Measurements from ENCODE around the gene GDA.

GDA gene

GRCh38 chr9:72151104-72151503 lies 1.9 kb downstream of the GDA start:
- no peak for DNase-seq

GRCh38 chr9:72154468-72155285 lies 5.4 kb downstream of the GDA start:
- DNase-seq, result no peak

DNA sequence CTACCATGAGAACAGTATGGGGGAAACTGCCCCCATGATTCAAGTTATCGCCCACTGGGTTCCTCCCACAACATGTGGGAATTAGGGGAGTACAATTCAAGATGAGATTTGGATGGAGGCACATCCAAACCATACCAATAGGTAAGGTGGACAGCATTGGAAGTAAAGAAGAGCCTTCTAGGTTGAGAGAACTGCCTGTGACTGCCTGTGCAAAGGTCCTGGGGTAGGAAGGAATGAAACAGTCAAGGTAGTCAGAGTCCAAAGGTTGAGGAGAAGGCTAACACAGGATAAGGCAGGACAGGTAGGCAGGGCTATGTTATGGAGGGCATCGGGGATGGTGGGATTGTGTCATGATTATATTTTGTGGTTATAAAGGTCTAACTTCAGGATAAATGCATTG lies 6.1 kb downstream of the GDA start:
- DNase-seq, result no peak

DNA sequence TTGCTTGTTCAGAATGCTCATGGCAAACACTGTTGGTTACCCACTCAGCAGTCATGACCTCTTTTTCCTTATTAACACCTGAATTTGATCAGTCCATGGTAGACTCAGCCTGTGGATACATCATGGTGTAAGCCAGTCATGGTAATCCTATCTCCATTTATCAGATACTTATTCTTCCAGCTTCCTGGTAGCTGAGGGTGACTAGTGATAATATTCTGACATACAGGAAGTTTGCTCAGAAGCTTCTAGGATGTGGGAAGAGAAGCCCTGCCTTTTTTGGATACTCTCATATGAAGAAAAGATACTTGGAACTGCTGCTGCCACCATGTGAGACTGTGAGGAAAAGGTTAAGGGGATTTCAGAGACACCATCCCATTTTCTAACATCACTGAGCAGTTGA lies 7.3 kb downstream of the GDA start:
- DNase-seq, result no peak

GRCh38 chr9:72158680-72159079 lies 9.4 kb downstream of the GDA start:
- no peak for DNase-seq

GRCh38 chr9:72160446-72161123 lies 11.3 kb downstream of the GDA start:
- no peak for DNase-seq

GRCh38 chr9:72165326-72165725 lies 16.1 kb downstream of the GDA start:
- no peak for DNase-seq

GRCh38 chr9:72165821-72166547 lies 16.7 kb downstream of the GDA start:
- DNase-seq, result no peak

DNA sequence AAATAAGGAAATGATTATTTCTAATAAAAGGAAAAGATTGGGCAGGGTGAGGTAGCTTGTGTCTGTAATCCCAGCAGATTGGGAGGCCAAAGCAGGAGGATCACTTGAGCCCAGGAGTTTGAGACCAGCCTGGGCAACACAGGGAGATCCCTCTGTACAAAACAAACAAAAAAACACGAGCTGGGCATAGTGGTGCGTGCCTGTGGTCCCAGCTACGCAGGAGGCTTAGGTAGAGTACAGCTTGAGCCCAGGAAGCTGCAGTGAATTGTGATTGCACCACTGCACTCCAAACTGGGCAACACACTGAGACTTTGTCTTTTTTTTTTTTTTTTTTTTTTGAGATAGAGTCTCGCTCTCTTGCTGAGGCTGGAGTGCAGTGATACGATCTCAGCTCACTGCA lies 18.8 kb downstream of the GDA start:
- no peak for DNase-seq

- DNase-seq, result no peak
Observed at GRCh38 chr9:72169178-72169577, 19.9 kb downstream of the GDA start.

- no peak for DNase-seq
Observed at GRCh38 chr9:72173080-72173479, 23.8 kb downstream of the GDA start.

DNA sequence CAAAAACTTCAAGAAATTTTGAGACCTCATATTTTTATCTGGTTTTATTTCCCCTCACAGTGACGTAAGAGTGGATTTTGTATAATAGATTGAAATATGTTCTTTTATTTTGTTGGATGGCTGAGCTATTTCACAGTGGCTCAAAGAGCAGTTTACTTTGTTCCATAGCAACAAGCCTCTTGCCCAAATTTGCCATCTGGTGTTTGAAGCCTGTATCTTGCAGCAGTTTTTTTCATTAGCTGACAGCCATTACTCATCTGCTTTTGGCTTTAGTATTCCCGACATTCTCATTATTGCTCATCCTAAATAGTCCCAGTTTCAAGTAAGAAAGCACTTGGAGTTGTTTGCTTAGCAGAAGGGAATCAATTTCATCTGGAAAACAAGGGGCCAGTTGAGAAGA lies 36.3 kb downstream of the GDA start:
- peak; percentile 1 for DNase-seq

- no peak for DNase-seq
Observed at GRCh38 chr9:72187121-72187695, 38.0 kb downstream of the GDA start.

GRCh38 chr9:72188232-72188631 lies 39.0 kb downstream of the GDA start:
- DNase-seq, result no peak

DNA sequence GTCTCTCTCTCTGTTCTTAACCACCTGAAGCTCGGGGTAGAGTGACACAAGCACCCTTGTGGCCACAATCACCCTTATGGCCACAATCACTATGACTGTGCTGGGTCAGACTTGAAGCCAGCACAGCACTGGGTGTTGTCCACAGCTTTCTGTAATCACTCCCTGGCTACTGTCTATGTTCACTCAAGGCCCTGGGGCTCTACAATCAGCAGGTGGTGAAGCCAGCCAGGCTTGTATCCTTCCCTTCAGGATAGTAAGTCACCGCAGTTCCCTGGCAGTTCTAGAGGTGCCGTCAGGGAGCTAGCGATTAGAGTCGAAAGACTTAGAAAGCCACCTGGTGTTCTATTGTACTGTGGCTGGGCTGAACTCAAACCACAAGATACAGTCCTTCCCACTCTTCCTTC lies 44.2 kb downstream of the GDA start:
- no peak for DNase-seq

DNA sequence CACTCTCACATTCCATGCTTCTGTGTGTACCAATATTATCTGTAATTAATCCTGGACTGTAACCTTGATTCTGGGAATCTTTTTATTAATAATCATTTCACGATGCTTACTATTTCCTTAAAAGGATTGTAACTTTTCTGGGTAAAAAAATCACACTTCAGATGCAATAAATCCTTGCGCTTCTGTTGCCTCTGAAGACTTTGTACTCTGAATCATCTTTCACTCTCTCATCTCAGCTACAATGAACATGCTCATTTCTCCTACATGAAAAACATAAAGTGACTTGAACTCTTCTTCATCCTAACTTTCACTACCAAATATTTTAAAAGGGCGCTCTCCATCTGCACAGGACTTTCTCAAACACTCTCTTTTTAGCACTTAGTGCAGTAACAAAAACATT lies 50.0 kb downstream of the GDA start:
- DNase-seq, result no peak

GRCh38 chr9:72200452-72200851 lies 51.2 kb downstream of the GDA start:
- no peak for DNase-seq

GRCh38 chr9:72202009-72202408 lies 52.8 kb downstream of the GDA start:
- DNase-seq, result no peak

DNA sequence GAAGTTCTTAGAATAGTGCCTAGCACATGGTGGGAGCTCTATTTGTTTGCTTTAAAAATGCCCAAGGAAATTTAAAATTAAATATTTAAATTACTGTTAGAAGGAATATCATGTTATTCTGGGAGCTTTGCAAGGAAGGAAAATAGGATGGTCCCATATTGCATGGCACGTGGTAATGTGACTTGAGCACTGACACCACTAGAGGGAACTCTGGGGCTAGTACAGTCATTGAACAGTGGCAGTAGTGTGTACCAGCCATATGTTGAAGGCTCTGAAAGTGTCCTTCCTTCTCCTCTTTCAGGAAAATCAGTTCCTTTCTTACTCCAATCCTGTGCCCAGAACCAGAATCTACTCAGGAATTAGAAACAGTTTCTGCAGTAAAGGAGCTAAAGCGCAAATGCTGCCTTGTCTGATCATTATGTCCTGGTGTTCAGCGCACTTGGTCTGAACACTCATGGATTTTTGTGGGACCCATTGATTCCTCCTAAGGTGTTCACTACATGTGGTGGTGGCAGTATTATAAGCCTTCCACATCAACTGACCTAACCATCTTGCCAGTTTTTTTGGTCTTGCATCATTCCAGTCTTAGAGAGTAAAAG lies 54.1 kb downstream of the GDA start:
- peak; percentile 17 for DNase-seq

- DNase-seq, result no peak
Observed at GRCh38 chr9:72204062-72204461, 54.8 kb downstream of the GDA start.

GRCh38 chr9:72205513-72205912 lies 56.3 kb downstream of the GDA start:
- no peak for DNase-seq

- no peak for DNase-seq
Observed at GRCh38 chr9:72207278-72207677, 58.0 kb downstream of the GDA start.

- DNase-seq, result no peak
Observed at GRCh38 chr9:72210522-72210921, 61.3 kb downstream of the GDA start.

Data from fibroblast of upper back skin (primary cell).